Rectal smooth muscle tissue (tissue), 1 donor: ENCODE measurements around the gene CDC34.

ENCODE experiments used
- H3K27ac ChIP-seq: one replicate; pipeline ENCODE4 v1.7.0; 2013; ENCODE audit warnings: low read depth, low read length, inconsistent platforms
- H3K27me3 ChIP-seq: one replicate; pipeline ENCODE4 v1.7.0; 2013; ENCODE audit warnings: low read length; ENCODE audit not compliant: control insufficient read depth, insufficient read depth
- H3K36me3 ChIP-seq: one replicate; pipeline ENCODE4 v1.7.0; 2013; ENCODE audit warnings: low read length; ENCODE audit not compliant: control insufficient read depth, insufficient read depth
- H3K4me1 ChIP-seq: one replicate; pipeline ENCODE4 v1.7.0; 2013; ENCODE audit warnings: low read length; ENCODE audit not compliant: control insufficient read depth, insufficient read depth
- H3K4me3 ChIP-seq: one replicate; pipeline ENCODE4 v1.7.0; 2013; ENCODE audit warnings: low read length
- H3K9ac ChIP-seq: one replicate; pipeline ENCODE4 v1.7.0; 2013; ENCODE audit warnings: low read length

Gene CDC34

GRCh38 chr19:567296-567900 lies 35.8 kb downstream of the CDC34 start:
- H3K27ac ChIP-seq = peak overlapping the region; percentile 88
- H3K27me3 ChIP-seq = no peaks in the 10 kb centered on the region
- H3K4me1 ChIP-seq = peaks cover 15% of the 10 kb centered on the region
- H3K9ac ChIP-seq = no peak overlapping the region
- H3K4me3 ChIP-seq = peak overlapping the region; percentile 29
- no peaks in the 10 kb centered on the region for H3K36me3 ChIP-seq

GRCh38 chr19:570251-570686 lies 38.7 kb downstream of the CDC34 start:
- Histone ChIP-seq H3K27me3 (no peaks in the 10 kb centered on the region), H3K4me3 (no peak overlapping the region), H3K9ac (no peak overlapping the region), H3K4me1 (peaks cover 25% of the 10 kb centered on the region), H3K27ac (no peak overlapping the region), H3K36me3 (no peaks in the 10 kb centered on the region)

GRCh38 chr19:570937-571565 lies 39.5 kb downstream of the CDC34 start:
- H3K36me3 ChIP-seq = no peaks in the 10 kb centered on the region
- H3K27me3 ChIP-seq = no peaks in the 10 kb centered on the region
- H3K4me1 ChIP-seq = peaks cover 26% of the 10 kb centered on the region
- H3K9ac ChIP-seq = peak overlapping the region; percentile 25
- H3K27ac ChIP-seq = peak overlapping the region; percentile 94
- H3K4me3 ChIP-seq = peak overlapping the region; percentile 78

- no peaks in the 10 kb centered on the region for H3K36me3 ChIP-seq
- peak overlapping the region; percentile 94 for H3K27ac ChIP-seq
- H3K4me1 ChIP-seq = peaks cover 30% of the 10 kb centered on the region
- no peaks in the 10 kb centered on the region for H3K27me3 ChIP-seq
- H3K9ac ChIP-seq = peak overlapping the region; percentile 25
- H3K4me3 ChIP-seq = peak overlapping the region; percentile 78
Observed at GRCh38 chr19:571566-571974, 40.0 kb downstream of the CDC34 start.

GRCh38 chr19:572140-572742 lies 40.7 kb downstream of the CDC34 start, which contains the start of gene BSG:
BSG (plus strand) TSS chr19:572596; CDS start chr19:572635, 39 bp downstream.
- Histone ChIP-seq H3K27me3 (no peaks in the 10 kb centered on the region), H3K9ac (peak within 1 kb of the TSS; percentile 50), H3K27ac (peak within 1 kb of the TSS; percentile 94), H3K36me3 (no peaks in the 10 kb centered on the region), H3K4me1 (peaks cover 24% of the 10 kb centered on the region), H3K4me3 (peak within 1 kb of the TSS; percentile 90)

- Histone ChIP-seq H3K4me3 (peak overlapping the region; percentile 90), H3K27ac (peak overlapping the region; percentile 89), H3K36me3 (peaks cover under 1% of the 10 kb centered on the region), H3K9ac (peak overlapping the region; percentile 50), H3K27me3 (no peaks in the 10 kb centered on the region), H3K4me1 (peaks cover 21% of the 10 kb centered on the region)
Observed at GRCh38 chr19:572743-573518, 41.4 kb downstream of the CDC34 start.

GRCh38 chr19:573519-573825 lies 41.9 kb downstream of the CDC34 start:
- H3K4me3 ChIP-seq = peak overlapping the region; percentile 90
- peaks cover 21% of the 10 kb centered on the region for H3K4me1 ChIP-seq
- H3K36me3 ChIP-seq = peaks cover 4% of the 10 kb centered on the region
- H3K27me3 ChIP-seq = no peaks in the 10 kb centered on the region
- H3K27ac ChIP-seq = peak overlapping the region; percentile 89
- peak overlapping the region; percentile 38 for H3K9ac ChIP-seq

GRCh38 chr19:574658-575526 lies 43.3 kb downstream of the CDC34 start:
- H3K4me3 ChIP-seq = peak overlapping the region; percentile 55
- H3K9ac ChIP-seq = no peak overlapping the region
- peak overlapping the region; percentile 59 for H3K27ac ChIP-seq
- no peaks in the 10 kb centered on the region for H3K27me3 ChIP-seq
- H3K4me1 ChIP-seq = peaks cover 21% of the 10 kb centered on the region
- H3K36me3 ChIP-seq = peaks cover 10% of the 10 kb centered on the region

- Histone ChIP-seq H3K4me1 (peaks cover 21% of the 10 kb centered on the region), H3K4me3 (peak overlapping the region; percentile 55), H3K27ac (peak overlapping the region; percentile 83), H3K36me3 (peaks cover 14% of the 10 kb centered on the region), H3K9ac (peak overlapping the region; percentile 11), H3K27me3 (no peaks in the 10 kb centered on the region)
Observed at GRCh38 chr19:575527-576506, 44.3 kb downstream of the CDC34 start.

GRCh38 chr19:576768-577438 lies 45.3 kb downstream of the CDC34 start:
- peaks cover 15% of the 10 kb centered on the region for H3K4me1 ChIP-seq
- H3K4me3 ChIP-seq = no peak overlapping the region

More at GRCh38 chr19:576768-577438, 45.3 kb downstream of the CDC34 start:
- no peaks in the 10 kb centered on the region for H3K27me3 ChIP-seq
- peaks cover 20% of the 10 kb centered on the region for H3K36me3 ChIP-seq
- no peak overlapping the region for H3K27ac ChIP-seq
- no peak overlapping the region for H3K9ac ChIP-seq
